GM18951 (cell line): ENCODE data around the gene DIP2C.
"Not testable (repeated sequence)": the region's sequence is repeated elsewhere in the genome, so short reads cannot be mapped to it uniquely, and the experiment has no call there.

ENCODE experiments used
- POLR2A ChIP-seq: IDR thresholded peaks from 4 replicates; pipeline ENCODE4 v1.6.1; 2011; ENCODE audit warnings: mild to moderate bottlenecking; ENCODE audit not compliant: insufficient read length, insufficient read depth; ENCODE audit errors: extremely low read depth
- in situ Hi-C: fragments of 300-500 bp; cut with MboI; formaldehyde crosslinking; loops from one replicate; pipeline ENCODE4 v1.12.0; 2022; ENCODE audit warnings: low sequenced_read_pairs, mixed read lengths, inconsistent platforms; ENCODE audit not compliant: unreplicated experiment

Gene DIP2C

DNA sequence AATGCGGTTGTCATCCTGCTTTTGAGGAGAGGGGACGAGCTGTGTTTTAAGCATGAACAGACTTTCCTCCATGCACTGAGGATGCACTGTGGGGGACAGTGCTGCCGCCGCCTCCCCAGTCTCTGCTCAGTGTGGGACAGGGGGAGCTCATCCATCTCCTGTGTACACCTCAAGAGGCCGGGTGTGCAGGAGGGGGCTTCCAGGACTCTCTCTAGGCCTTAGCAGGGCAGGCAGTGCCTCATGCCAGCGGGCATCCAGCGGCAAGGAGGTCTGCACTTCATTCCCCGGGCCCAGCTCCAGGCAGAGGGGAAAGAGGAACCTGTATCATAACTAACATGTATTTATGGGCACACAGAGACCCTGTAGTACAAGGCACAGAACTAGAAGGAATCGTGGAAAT lies 89.7 kb downstream of the DIP2C start:
- TF ChIP-seq POLR2A = no peak
- in situ Hi-C loops = no loop called here

DNA sequence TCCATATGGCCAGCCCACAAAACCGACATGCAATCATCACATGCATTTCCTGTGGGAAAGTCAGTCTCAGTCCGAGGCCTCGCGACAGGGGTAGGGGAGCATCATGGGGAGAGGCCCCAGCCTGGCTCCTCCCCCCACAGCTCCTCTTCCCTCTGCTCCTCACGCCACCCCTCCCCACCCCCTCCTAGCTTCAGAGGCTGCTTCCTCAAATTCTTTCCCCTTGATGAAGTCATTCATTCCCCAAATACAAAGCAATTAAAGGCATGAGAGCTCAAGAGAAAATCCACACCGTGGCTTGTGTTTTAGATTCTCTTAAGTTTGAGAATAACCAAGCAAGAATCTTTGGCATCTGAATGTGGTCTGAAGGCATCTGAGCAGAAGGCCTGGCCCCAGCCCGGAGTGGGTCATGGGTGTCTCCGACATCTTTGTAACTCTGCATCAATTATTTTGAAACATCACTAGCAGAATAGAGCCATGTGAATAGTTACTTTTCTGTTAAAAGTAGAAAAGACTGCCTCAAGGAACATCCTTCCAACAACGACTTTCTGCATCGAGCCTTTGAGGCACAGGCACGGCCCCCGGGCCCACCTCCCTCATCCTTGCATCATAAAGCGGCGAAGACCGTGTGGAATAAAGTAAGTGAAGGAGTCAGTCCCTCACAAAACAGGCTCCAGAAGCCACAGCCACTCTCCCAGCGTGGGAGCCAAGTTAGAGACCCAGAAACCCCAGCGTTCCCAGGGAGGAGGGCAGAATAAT lies 90.9 kb downstream of the DIP2C start:
- in situ Hi-C loops = no loop called here
- no peak for TF ChIP-seq POLR2A

DNA sequence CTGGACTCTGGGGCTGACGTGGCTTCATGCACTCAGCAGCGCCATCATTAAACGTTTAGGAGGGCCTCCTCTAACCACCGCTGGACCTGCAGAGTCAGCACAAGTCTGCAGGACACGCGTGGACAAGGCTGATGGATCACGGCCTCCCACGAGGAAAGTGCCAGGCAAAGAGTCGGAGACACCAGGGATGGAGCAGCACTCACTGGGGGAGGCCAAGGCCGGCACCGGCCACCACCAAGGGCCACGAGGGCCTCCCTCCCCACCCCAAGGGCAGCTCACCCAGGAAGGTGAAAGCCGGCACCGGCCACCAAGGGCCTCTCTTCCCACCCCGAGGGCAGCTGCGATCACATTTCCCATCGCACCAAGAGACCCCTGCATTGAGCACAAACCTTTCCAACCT lies 91.5 kb downstream of the DIP2C start:
- no peak for TF ChIP-seq POLR2A

GRCh38 chr10:596725-597345 lies 92.6 kb downstream of the DIP2C start:
- TF ChIP-seq POLR2A = no peak
- in situ Hi-C loops = no loop called here

More for the DNA sequence above, 91.5 kb downstream of the DIP2C start:
- in situ Hi-C loops = no loop called here

GRCh38 chr10:596131-596530 lies 93.3 kb downstream of the DIP2C start:
- in situ Hi-C loops = not testable (repeated sequence)

DNA sequence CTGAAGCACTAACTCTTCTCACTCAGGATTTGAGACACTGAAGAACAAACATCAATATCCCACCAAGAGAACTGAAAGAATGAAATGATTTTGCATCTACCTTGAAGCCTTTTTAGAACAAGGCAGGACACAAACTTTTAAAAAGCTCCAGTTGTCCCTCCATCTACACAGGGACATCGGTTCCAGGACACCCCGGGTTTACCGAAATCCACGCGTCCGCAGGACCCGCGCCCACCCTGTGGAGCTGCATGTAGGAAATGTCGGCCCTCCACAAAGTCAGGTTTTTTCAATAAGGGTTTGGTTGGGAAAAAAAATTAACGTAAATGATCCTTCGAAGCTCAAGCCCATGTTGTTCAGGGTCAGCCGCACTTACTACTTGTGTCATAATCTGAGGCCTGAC lies 94.0 kb downstream of the DIP2C start:
- in situ Hi-C loops = no loop called here

DNA sequence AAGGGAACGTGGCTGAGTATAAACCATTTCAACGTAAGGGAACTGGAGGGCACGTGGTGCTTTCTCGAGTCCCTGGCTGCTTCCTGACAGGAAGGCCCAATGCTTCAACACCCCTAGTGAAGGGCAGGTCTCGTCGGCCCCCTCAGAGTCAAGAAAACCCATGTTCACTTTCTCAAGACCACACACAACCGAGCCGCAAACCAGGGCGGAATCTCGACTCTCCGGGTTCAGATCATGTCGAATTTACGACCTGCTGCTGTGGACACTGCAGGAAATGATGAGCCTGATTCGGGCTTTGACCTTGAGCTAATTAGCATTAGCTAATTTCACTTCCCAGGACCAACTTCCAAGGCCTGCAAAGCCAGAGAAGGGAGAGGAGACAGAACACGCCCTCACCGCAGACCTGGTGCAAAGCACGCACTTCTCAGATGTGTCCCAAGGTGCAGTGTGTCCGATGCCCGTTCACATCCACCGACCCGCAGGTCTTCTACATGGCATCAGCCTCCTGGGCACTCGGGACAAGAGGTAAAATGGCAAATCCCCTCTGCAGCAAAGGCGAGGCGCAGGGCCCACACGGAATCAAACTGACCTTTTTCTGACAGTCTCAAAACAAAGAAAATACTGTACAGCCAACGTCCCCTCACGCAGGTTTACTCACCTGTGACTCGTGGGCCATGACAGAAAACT lies 94.7 kb downstream of the DIP2C start:
- no peak for TF ChIP-seq POLR2A

More for the DNA sequence above, 94.0 kb downstream of the DIP2C start:
- no peak for TF ChIP-seq POLR2A

GRCh38 chr10:593901-594457 lies 95.5 kb downstream of the DIP2C start:
- in situ Hi-C loops = no loop called here
- TF ChIP-seq POLR2A = no peak

More for the DNA sequence above, 94.7 kb downstream of the DIP2C start:
- in situ Hi-C loops = no loop called here

DNA sequence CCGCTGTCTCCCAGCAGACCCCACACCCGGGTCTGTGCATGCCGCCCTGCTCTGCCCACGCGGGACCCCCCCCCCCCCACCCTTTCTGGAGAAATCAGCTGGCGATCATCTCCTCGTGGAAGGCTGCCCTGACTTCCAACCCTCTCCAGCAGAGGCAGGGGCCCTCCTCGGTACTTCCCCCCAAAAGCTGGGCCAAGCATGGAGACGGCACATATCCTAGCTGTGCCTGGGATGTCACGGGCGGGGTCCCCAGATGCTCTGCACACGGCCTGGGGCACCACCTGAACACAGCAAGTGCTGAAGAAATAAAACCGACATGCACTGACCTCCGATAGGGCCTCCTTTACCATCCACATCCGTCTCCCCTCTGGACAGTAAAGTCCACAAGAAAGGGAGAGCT lies 96.0 kb downstream of the DIP2C start:
- TF ChIP-seq POLR2A = no peak
- in situ Hi-C loops = no loop called here

DNA sequence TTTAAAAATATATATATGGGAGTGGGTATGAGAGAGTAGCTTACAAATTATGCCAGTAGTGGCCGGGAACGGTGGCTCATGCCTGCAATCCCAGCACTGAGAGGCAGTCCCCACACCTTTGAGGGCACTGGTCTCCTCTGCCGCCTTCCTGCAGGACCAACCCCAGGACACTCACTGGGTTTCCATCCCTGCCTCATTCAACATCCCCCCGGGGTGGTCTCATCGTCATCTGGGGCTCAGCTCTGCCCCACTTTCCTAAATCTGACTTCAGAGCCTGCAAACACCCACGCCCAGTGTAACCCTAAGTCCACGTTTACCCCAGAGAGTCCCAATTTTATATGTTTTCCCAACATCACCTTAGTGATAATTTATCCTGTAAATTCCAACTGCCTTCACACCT lies 96.5 kb downstream of the DIP2C start:
- no peak for TF ChIP-seq POLR2A
- in situ Hi-C loops = no loop called here

- no peak for TF ChIP-seq POLR2A
- in situ Hi-C loops = no loop called here
These were observed 97.8 kb downstream of the DIP2C start for GRCh38 chr10:591646-592045.

- in situ Hi-C loops = no loop called here
- TF ChIP-seq POLR2A = no peak
These were observed 98.7 kb downstream of the DIP2C start for GRCh38 chr10:590721-591120.

GRCh38 chr10:589961-590680 lies 99.3 kb downstream of the DIP2C start:
- TF ChIP-seq POLR2A = no peak
- in situ Hi-C loops = no loop called here
